HAP-1 (cell line): ENCODE data around the gene CTSH.

Source experiments
- DNase-seq, 2 experiments: peaks; one replicate each; pipeline ENCODE4 v3.0.0-alpha.2; 2016 to 2020; ENCODE audit warnings: low spot score in 2 of 2
- H3K27me3 ChIP-seq: fragments of 250-450 bp; sonication (Bioruptor Pico); 2 replicates; pipeline ENCODE4 v1.5.1; 2020; ENCODE audit warnings: low read depth, mild to moderate bottlenecking, moderate library complexity
- H3K36me3 ChIP-seq: fragments of 250-450 bp; sonication (Bioruptor Pico); replicated peaks from 2 replicates; pipeline ENCODE4 v1.5.1; 2020; ENCODE audit warnings: mild to moderate bottlenecking
- H3K4me1 ChIP-seq: fragments of 250-450 bp; sonication (Bioruptor Pico); 2 replicates; pipeline ENCODE4 v1.5.1; 2020; ENCODE audit warnings: mild to moderate bottlenecking
- H3K4me3 ChIP-seq: fragments of 250-450 bp; sonication (Bioruptor Pico); 2 replicates; pipeline ENCODE4 v1.5.1; 2020; ENCODE audit warnings: mild to moderate bottlenecking, moderate library complexity
- H3K9me3 ChIP-seq: fragments of 250-450 bp; sonication (Bioruptor Pico); 2 replicates; pipeline ENCODE4 v1.5.1; 2020; ENCODE audit warnings: mild to moderate bottlenecking, moderate library complexity
- in situ Hi-C: fragments of 300-500 bp; cut with MboI; formaldehyde crosslinking; loops from 3 replicates; pipeline ENCODE4 v1.14.3; 2020; ENCODE audit warnings: low sequenced_read_pairs, inconsistent platforms, mixed read lengths

The CTSH gene

GRCh38 chr15:78942741-78943140 is 2.1 kb downstream of the CTSH start:
- DNase-seq, result no peak
- no peaks in the 10 kb centered on the region for H3K36me3 ChIP-seq
- H3K9me3 ChIP-seq, result no peaks in the 10 kb centered on the region
- H3K4me1 ChIP-seq, result peaks cover 5% of the 10 kb centered on the region
- peaks cover 15% of the 10 kb centered on the region for H3K27me3 ChIP-seq
- H3K4me3 ChIP-seq, result no peak overlapping the region
- in situ Hi-C loops, result no loop called here

GRCh38 chr15:78938658-78939488 is 6.0 kb downstream of the CTSH start:
- Histone ChIP-seq H3K4me3 (no peak overlapping the region), H3K4me1 (no peaks in the 10 kb centered on the region), H3K27me3 (peaks cover 6% of the 10 kb centered on the region; the same call in 1 of the 2 replicates), H3K9me3 (no peaks in the 10 kb centered on the region), H3K36me3 (no peaks in the 10 kb centered on the region)
- no peak for DNase-seq
- in situ Hi-C loops, result no loop called here

DNA sequence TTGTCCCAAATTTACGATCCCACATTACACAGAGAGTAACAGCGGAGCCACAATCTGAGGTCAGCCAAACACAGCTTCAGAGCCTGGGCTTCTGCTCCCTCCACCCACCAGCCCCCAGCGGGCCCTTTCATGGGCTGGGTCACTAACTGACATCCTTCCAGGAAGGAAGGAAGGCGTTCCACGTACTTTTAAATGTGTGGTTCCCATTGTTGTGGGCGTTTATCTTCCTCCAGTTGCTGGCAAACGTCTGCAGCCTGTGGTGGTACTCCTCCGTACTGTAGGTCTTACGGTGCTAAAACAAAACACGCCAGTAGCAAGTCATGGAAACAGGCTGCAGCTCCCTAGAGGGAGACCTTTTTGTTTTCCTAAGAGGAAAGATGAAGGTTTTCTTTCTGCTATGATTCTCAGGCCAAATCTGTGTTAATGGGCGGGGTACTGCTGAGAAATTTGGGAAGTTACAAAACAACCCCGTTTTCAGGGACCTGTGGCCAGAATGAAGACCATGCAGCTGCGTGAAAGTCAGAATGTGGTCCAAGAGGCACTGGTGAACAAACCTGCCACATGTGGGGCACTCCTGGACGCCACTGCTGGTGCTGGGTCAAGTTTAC is 7.6 kb downstream of the CTSH start:
- DNase-seq, result no peak
- H3K4me1 ChIP-seq, result no peaks in the 10 kb centered on the region
- no peak overlapping the region for H3K4me3 ChIP-seq
- H3K27me3 ChIP-seq, result no peaks in the 10 kb centered on the region
- no peaks in the 10 kb centered on the region for H3K36me3 ChIP-seq
- H3K9me3 ChIP-seq, result no peaks in the 10 kb centered on the region
- in situ Hi-C loops, result no loop called here

DNA sequence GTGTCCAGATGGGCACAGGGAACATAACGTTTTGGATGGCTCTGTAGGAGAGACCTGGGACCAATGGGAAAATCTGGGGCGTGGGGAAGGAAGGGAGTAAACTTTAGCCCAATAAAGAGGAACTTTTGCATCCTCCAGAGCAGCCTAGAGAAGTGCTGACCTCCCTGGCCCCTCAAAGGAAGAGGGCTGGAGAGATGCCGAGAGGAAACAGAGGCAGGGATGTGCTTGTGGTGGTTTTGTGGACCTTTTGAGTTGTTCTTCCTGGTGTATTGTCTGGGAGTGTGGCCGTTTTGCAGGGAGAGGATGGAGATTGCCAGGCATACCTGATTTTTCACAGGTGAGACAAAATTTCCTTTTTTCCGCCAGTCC is 10.2 kb downstream of the CTSH start:
- Histone ChIP-seq H3K4me1 (no peaks in the 10 kb centered on the region), H3K4me3 (no peak overlapping the region), H3K9me3 (no peaks in the 10 kb centered on the region), H3K27me3 (no peaks in the 10 kb centered on the region), H3K36me3 (no peaks in the 10 kb centered on the region)
- no peak for DNase-seq
- in situ Hi-C loops, result no loop called here

- in situ Hi-C loops, result no loop called here
These were observed 10.8 kb downstream of the CTSH start for GRCh38 chr15:78933823-78934654.

GRCh38 chr15:78933187-78933822 is 11.5 kb downstream of the CTSH start:
- in situ Hi-C loops, result no loop called here
- Histone ChIP-seq H3K9me3 (no peaks in the 10 kb centered on the region), H3K4me1 (no peaks in the 10 kb centered on the region), H3K36me3 (no peaks in the 10 kb centered on the region), H3K27me3 (no peaks in the 10 kb centered on the region), H3K4me3 (no peak overlapping the region)
- DNase-seq, result no peak

More at GRCh38 chr15:78933823-78934654, 10.8 kb downstream of the CTSH start:
- Histone ChIP-seq H3K4me3 (no peak overlapping the region), H3K4me1 (no peaks in the 10 kb centered on the region), H3K36me3 (no peaks in the 10 kb centered on the region), H3K9me3 (no peaks in the 10 kb centered on the region), H3K27me3 (no peaks in the 10 kb centered on the region)
- no peak for DNase-seq

DNA sequence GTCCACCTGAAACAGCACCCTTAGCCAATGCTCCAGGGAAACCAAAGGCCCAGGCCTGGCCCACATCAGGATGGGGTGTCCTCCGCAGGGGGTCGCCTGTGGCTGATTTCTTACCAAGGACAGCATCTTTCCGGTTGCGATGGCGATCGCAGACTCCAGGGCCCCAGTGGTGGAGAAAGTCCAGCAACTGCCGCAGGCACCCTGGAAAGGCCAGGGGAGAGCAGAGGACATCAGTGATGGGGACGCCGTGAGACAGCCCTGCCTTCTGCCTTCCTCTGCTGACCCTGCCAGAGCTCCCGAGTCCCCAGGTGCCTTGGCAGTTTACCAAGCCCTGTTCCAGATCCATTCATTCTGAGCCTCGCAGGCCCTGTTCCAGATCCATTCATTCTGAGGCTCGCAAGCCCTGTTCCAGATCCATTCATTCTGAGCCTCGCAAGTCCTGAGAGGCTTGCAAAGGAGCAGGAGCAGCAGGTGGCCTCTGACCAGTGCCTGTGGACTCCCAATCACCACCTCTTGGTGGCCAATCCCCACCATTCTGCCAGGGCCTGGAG is 12.5 kb downstream of the CTSH start:
- Histone ChIP-seq H3K4me1 (no peaks in the 10 kb centered on the region), H3K36me3 (0 out of 2 replicates have a peak, but pooled peaks cover 6% of the 10 kb centered on the region)
- in situ Hi-C loops, result no loop called here

GRCh38 chr15:78931439-78932257 is 13.2 kb downstream of the CTSH start:
- no peaks in the 10 kb centered on the region for H3K27me3 ChIP-seq
- in situ Hi-C loops, result no loop called here
- DNase-seq, result no peak
- H3K4me1 ChIP-seq, result no peaks in the 10 kb centered on the region
- H3K36me3 ChIP-seq, result peaks cover 9% of the 10 kb centered on the region; the same call in 1 of the 2 replicates
- no peaks in the 10 kb centered on the region for H3K9me3 ChIP-seq
- no peak overlapping the region for H3K4me3 ChIP-seq

More for the DNA sequence above, 12.5 kb downstream of the CTSH start:
- Histone ChIP-seq H3K4me3 (no peak overlapping the region), H3K9me3 (no peaks in the 10 kb centered on the region), H3K27me3 (no peaks in the 10 kb centered on the region)
- DNase-seq, result no peak

GRCh38 chr15:78930577-78931388 is 14.1 kb downstream of the CTSH start:
- H3K4me1 ChIP-seq, result no peaks in the 10 kb centered on the region
- no peak overlapping the region for H3K4me3 ChIP-seq
- no peak for DNase-seq
- H3K27me3 ChIP-seq, result no peaks in the 10 kb centered on the region
- peaks cover 18% of the 10 kb centered on the region; the same call in 1 of the 2 replicates for H3K36me3 ChIP-seq
- in situ Hi-C loops, result no loop called here
- H3K9me3 ChIP-seq, result no peaks in the 10 kb centered on the region

GRCh38 chr15:78929536-78930264 is 15.1 kb downstream of the CTSH start:
- H3K4me3 ChIP-seq, result no peak overlapping the region
- H3K36me3 ChIP-seq, result peaks cover 25% of the 10 kb centered on the region
- no peaks in the 10 kb centered on the region for H3K4me1 ChIP-seq
- DNase-seq, result no peak
- no peaks in the 10 kb centered on the region for H3K27me3 ChIP-seq
- in situ Hi-C loops, result no loop called here
- no peaks in the 10 kb centered on the region for H3K9me3 ChIP-seq

- no peaks in the 10 kb centered on the region for H3K4me1 ChIP-seq
- in situ Hi-C loops, result no loop called here
- no peaks in the 10 kb centered on the region for H3K27me3 ChIP-seq
- no peaks in the 10 kb centered on the region for H3K9me3 ChIP-seq
- no peak overlapping the region for H3K4me3 ChIP-seq
- peaks cover 26% of the 10 kb centered on the region for H3K36me3 ChIP-seq
- peak in 1 of 2 experiments; percentile 25 for DNase-seq
These were observed 16.2 kb downstream of the CTSH start for GRCh38 chr15:78928616-78929093.
